ENCODE measurements around the gene ACP2.

Gene ACP2

GRCh38 chr11:47268448-47269001, 19.9 kb upstream of the ACP2 start:
- no peak for DNase-seq

DNA sequence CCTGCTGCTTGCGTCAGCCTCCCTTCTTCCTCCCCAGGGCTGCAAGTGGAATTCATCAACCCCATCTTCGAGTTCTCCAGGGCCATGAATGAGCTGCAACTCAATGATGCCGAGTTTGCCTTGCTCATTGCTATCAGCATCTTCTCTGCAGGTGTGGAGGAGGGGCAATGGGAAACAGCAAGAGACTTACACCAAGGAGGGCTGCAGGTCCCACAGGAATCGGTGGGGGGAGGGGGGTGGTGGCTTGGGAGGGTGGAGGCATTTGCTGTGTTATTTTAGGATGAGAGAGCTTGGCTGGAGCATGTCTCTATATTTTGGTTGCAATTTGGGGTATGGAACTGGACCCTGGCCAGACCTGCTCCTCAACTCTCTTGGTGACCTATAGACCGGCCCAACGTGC, 19.3 kb upstream of the ACP2 start:
- DNase-seq = no peak

DNA sequence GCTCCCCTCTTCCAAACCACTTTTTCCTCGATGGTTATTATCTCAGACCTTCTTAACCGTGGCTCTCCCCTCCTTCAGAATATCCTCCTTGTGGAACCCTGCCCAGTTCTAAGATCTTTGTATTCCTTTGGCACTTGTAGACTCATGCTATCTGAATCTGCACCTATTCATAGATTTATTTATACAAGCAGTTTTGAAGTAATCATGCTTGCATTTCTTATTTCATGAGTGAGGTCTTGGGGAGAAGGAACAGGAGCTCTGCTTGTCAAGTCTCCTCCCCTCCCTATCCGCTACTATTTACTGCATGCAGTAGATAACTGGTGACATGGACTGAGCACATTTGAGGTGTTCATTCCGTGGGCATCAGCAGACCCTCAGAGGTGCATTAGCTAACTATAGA, 15.9 kb upstream of the ACP2 start:
- no peak for DNase-seq

DNA sequence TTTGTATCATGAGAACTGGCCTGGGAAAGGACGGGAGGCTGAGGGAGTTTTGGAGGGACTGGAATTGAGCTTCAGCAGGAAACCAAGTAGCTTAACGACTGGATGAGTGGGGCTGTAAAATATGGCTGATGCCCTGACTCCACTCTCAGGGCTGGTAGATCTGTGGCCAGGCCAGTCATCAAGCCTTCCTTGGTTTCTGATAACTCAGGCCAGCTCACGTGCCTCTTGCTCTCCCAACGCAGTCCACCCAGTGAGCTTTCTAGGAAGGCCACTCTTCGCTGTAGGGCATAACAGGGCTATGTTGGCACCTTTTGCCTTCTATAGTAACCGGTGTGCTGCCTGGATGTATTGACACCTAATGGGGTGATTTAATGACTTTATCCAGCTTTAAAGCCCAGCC, 15.5 kb upstream of the ACP2 start:
- DNase-seq = no peak

DNA sequence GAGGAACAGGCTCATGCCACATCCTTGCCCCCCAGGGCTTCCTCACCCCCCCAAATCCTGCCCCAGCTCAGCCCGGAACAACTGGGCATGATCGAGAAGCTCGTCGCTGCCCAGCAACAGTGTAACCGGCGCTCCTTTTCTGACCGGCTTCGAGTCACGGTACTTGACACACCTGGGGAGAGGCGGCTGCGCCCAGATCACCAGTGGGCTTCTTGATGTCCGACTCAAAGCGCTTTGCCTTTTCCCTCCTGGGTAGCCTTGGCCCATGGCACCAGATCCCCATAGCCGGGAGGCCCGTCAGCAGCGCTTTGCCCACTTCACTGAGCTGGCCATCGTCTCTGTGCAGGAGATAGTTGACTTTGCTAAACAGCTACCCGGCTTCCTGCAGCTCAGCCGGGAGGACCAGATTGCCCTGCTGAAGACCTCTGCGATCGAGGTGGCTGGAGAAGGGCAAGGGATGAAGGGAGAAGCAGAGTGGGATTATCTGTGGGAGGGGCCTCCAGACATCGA, 12.7 kb upstream of the ACP2 start:
- no peak for DNase-seq

DNA sequence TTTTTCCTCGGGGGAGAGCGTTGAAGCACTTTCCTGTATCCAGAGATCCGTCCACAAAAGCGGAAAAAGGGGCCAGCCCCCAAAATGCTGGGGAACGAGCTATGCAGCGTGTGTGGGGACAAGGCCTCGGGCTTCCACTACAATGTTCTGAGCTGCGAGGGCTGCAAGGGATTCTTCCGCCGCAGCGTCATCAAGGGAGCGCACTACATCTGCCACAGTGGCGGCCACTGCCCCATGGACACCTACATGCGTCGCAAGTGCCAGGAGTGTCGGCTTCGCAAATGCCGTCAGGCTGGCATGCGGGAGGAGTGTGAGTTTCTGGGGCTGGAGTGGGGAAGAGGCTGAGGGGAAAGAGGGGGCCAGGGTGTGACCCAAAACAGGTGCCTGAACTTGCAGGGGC, 11.8 kb upstream of the ACP2 start:
- no peak for DNase-seq

DNA sequence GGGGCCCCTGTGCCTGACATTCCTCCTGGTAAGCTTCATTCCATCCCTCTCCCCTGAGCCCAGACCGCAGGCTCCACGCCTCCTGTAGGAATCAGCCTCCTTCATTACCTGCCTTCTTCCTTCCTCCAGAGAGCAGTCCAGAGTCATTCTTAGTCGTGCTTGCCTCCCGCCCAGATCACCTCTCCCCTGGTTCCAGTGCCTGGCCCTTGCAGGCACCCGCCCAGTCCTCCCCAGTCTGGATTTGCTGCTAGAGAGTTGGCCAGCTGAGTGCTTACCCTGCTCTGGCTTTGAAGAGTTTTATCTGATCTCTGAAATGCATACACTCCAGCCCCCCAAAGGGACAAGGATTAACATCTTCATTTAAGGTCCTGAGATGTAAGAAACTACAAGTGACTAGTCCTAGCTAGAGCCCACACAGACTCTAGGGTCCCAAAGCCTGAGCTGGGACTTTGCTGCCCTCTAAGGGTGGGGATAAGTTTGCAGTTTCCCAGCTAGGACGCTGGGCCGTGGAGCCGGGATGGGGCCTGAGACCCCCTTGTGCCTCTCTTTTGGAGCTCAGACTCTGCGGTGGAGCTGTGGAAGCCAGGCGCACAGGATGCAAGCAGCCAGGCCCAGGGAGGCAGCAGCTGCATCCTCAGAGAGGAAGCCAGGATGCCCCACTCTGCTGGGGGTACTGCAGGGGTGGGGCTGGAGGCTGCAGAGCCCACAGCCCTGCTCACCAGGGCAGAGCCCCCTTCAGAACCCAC, 10.8 kb upstream of the ACP2 start:
- peak; percentile 42 to 48 for DNase-seq

GRCh38 chr11:47258317-47258902, 9.8 kb upstream of the ACP2 start:
- DNase-seq = no peak

GRCh38 chr11:47257517-47258316, 9.1 kb upstream of the ACP2 start, which contains the start of gene NR1H3:
NR1H3 (plus strand) TSS chr11:47257996; CDS start chr11:47259217, 1,221 bp downstream.
- DNase-seq = no peak

DNA sequence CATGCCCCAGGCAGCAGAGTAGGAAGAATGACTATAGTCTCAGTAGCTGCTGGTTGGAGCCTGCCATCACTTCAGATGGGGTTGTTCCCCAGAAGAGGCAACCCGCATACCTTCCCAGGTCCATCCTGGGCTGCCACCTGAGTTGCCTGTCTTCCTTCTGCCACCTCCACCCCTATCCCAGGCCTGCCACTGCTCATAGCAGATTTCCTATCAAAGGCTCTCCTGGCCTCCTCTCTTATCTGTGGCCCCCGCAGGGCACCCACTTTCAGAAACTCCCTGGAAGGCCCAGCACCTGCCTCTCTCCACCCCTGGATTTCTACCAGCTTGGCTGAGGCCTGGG, 8.5 kb upstream of the ACP2 start:
- no peak for DNase-seq

DNA sequence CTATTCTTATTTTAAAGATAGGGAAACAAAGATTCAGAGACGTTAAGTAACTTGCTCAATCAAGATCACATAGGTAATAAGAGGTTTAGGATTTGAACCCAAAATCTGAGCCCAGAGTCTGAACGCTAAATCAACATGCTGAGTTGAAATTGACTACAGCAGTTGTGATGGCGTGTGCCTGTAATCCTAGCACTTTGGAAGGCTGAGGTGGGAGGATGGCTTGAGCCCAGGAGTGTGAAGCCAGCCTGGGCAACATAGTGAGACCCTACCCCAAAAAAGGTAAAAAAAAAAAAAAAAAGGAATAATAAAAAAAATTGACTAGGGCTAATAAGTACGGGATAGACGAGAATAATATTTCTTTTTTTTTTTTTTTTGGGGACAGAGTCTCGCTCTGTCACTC, 7.8 kb upstream of the ACP2 start:
- no peak for DNase-seq

- DNase-seq = no peak
Observed at GRCh38 chr11:47254386-47254785, 5.8 kb upstream of the ACP2 start.

DNA sequence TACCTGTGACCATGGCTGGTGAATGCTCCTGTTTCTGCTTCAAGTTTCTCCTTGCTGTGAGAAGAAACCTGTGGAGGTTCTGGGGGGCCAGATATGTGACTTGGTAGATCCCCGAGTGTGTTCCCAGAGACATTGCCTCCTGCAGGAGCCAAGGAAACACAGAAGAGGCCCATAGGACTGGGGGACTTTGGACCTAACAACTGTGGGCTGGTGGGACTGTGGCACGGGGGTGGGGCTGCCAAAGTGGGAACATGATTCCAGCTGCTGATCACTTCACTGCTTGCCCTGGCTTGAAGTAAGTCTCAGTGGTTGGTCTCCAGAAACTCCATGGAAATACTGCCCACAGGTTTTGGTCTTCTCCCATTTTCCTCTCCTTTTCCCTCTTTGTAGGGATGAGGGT, 5.0 kb upstream of the ACP2 start:
- DNase-seq = no peak

GRCh38 chr11:47251751-47252150, 3.1 kb upstream of the ACP2 start:
- no peak for DNase-seq

DNA sequence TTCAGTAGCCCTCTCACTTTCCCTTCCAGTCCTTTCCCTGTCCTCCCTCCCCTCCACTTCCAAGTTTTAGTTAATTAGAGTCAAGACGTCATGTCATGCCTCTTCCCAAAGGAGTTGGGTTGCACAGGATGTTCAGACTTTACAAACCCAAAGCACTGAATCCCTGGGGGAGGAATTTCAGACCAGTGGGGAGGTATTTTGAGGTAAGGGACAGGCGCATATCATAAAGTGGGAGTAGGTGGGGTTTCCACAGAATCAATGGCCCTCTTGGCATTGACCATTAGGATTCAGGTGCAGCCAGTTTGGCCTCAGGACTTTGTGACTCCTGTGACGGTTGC, 733 bp upstream of the ACP2 start:
- DNase-seq = no peak

- no peak for DNase-seq
Observed at GRCh38 chr11:47248304-47248663, 330 bp downstream of the ACP2 start.

DNA sequence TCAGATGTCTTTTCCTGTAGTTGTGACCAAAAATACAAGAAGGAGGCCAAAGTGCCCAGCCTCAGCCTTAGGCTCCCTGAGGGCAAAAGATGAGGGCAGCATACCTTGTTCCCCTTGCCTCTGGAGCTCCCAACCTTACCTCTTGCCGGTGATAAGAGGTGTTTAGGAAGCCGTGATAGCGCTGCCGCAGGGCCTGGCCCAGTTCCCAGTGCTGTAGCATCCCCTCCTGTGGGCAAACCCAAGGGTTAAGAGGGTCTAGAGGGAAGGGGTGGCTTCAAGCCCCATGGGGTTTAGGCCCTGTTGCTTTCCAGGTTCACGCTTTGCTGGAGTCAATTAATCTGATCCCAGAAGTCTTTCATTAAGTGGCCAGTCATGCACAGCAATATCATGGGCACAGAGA, 1.1 kb downstream of the ACP2 start:
- no peak for DNase-seq

DNA sequence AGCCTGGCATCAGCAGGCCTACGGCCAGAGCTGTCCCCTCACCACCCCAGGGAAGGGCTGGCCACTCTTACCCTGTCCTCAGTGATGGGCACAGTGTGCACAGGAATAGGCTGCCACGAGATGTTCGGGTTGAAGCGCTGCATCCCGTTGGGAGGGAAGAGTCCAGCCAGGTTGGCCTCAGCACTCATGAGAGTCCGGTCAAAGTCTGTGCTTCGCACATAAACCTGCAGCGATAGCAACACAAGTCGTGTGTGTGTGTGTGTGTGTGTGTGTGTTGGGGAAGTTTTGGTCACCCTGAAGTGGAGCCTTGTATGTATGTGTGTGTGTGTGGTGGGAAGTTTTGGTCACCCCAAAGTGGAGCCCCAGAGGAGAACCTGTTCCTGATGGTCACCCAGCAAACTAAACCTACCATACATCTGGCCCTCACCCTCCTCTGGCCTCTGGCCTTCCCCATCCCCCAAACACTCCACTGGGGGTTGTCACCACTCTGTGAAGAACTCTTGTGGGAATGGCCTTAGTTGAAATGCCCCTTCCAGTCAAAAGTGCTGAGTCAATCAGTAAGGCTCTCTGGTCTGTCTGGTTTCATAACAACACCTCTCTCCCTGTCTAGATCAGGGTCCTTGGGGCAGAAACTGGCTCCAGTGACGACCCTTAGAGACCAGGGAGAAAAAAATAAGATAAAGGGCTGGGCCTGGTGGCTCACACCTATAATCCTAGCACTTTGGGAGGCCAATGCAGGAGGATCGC, 2.8 kb downstream of the ACP2 start:
- no peak for DNase-seq

- no peak for DNase-seq
Observed at GRCh38 chr11:47244448-47245350, 3.9 kb downstream of the ACP2 start.

GRCh38 chr11:47243454-47243853, 5.2 kb downstream of the ACP2 start:
- DNase-seq = no peak

DNA sequence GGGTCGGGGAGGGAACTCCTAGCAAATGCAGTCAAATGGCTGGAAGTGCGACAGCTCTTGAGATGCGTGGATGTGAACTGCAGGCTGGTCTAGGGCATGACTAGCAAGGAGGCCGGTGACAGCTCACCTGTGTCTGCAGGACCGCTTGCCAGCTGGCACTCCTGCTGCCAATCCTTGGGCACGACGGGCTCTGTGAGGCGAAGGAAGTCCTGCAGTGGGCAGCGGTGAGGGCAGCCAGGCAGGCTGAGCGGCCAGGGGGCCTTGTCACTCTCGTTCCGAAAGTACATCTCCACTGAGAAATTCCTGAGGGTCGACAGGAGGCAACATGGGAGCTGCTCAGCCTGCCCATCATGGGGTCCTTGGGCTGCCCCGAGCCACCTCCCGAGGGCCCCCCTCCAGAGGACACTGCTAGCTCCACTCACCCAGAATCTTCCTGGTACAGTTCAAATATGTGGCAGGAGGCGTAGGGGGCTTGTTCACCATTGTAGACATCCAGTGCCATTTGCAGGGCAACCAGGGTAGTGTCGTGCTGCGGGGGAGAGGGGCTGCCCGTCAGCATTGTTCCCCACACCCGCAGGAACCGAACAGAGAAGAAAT, 5.9 kb downstream of the ACP2 start:
- DNase-seq = no peak
